Muscle layer of colon (tissue), 2 donors: ENCODE measurements around the gene SLC5A4.
"Not testable (repeated sequence)": the region's sequence is repeated elsewhere in the genome, so short reads cannot be mapped to it uniquely, and the experiment has no call there.

Experiments
- H3K27ac ChIP-seq: one replicate; pipeline ENCODE4 v1.7.0; 2013; ENCODE audit warnings: low read depth, mild to moderate bottlenecking, low read length, moderate library complexity
- H3K27me3 ChIP-seq, 2 donors: one replicate each; pipeline ENCODE4 v1.7.0; 2013; ENCODE audit warnings: low read length in 2 of 2, mild to moderate bottlenecking in 2 of 2; ENCODE audit not compliant: insufficient read depth in 2 of 2, control insufficient read depth in 1 of 2
- H3K36me3 ChIP-seq: one replicate; pipeline ENCODE4 v1.7.0; 2013; ENCODE audit warnings: mild to moderate bottlenecking, low read length; ENCODE audit not compliant: insufficient read depth
- H3K4me1 ChIP-seq: one replicate; pipeline ENCODE4 v1.7.0; 2013; ENCODE audit warnings: mild to moderate bottlenecking, low read length; ENCODE audit not compliant: insufficient read depth
- H3K4me3 ChIP-seq, 2 donors: one replicate each; pipeline ENCODE4 v1.7.0; 2013; ENCODE audit warnings: low read length in 2 of 2, low read depth in 1 of 2, mild to moderate bottlenecking in 1 of 2, moderate library complexity in 1 of 2
- H3K9ac ChIP-seq: one replicate; pipeline ENCODE4 v1.7.0; 2013; ENCODE audit warnings: low read length
- H3K9me3 ChIP-seq: one replicate; pipeline ENCODE4 v1.7.0; 2013; ENCODE audit warnings: mild to moderate bottlenecking, low read length
- donor health status: abdominal sarcoma.
- donor health status: Adenocarcinoma of cecum.

The SLC5A4 gene

GRCh38 chr22:32205974-32206773 is 49.0 kb downstream of the SLC5A4 start:
- Histone ChIP-seq H3K4me3 (no peak overlapping the region), H3K27me3 (peaks cover 0 to 24% of the 10 kb centered on the region in 2 donors)

DNA sequence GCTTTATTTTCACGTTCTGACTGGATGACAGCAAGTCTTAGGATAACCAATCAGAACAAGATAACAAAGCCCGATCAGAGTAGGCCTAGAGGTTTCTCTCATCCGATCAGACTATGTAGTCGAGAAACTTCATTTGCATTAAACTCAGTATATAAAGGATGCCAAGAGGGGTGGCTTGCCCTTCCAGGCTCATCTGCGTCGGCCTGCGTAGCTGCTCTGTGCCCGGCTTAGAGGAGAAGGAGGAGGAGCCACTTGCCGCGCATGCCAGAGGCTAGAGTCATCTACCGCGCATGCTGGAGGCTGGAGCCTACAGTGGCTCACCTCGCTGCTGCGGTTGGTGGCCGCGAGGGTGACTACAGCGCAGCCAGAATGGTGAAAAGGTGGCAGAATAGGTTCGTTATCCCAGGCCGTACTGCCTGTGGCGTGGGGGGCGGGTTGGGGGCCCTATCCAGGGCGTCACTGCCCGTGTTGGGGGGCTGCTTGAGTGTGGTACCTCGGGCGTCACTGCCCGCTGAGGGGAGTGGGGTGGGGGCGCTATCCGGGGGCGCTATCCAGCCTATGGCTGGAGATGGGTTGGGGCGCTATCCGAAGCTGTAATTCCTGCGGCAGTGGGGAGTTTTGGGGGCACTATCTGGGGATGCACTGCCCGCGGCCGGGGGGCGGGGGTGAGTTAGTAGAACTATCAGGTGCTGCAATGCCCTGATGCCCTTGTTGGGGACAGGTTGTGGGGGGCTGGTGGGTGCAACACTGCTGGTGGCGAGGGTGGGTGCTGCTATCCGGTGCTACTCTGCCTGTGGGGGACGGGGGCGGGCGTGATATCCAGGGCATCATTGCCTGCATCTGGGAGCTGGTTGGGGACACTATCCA is 50.1 kb downstream of the SLC5A4 start, which contains the start of gene RFPL2:
Gene RFPL2, minus strand, starts transcription at position 218 of the 867 bp plus-strand sequence. CDS start 2,622 bp downstream, outside the sequence.
- Histone ChIP-seq H3K27ac (no peak within 1 kb of the TSS), H3K27me3 (peaks cover 0 to 28% of the 10 kb centered on the region in 2 donors), H3K4me3 (no peak within 1 kb of the TSS), H3K4me1 (no peaks in the 10 kb centered on the region), H3K9ac (no peak within 1 kb of the TSS), H3K9me3 (no peaks in the 10 kb centered on the region), H3K36me3 (no peaks in the 10 kb centered on the region)

More at GRCh38 chr22:32205974-32206773, 49.0 kb downstream of the SLC5A4 start:
- Histone ChIP-seq H3K9ac (no peak overlapping the region), H3K4me1 (no peaks in the 10 kb centered on the region), H3K27ac (no peak overlapping the region), H3K9me3 (no peaks in the 10 kb centered on the region), H3K36me3 (no peaks in the 10 kb centered on the region)

DNA sequence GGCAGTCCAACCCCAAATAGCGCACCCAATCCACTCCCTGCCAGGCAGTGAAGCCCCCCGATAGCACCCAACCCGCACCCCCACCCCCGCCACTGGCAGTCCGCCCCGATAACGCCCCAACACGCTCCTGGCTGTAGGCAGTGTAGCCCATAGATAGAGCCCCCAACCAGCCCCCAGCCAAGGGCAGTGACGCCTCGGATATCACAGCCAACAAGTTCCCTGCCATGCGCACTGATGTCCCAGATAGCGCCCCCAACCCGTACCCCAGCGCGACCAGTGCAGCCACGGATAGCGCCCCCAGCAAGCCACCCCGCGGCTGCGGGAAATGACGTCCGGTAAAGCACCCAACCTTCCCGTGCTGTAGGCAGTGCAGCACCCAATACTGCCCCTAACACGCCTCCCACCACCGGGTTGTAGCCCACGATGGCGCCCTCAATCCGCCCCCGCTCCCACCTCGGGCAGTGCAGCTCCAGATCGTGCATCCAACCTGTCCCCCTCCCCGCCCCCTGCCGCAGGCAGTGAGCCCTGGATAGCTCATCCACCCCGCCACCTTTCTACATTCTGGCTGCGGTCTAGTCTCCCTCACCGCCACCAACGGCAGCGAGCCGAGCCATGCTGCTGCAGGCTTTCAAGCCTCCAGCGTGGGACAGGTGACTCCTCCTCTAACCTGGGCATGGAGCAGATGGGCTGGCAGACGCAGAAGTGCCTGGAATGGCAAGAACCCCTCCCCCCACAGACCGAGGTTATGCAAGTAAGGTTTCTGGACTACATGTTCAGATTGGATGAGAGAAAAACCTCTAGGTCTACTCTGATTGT is 50.9 kb downstream of the SLC5A4 start:
- H3K9me3 ChIP-seq: no peaks in the 10 kb centered on the region
- no peak overlapping the region for H3K4me3 ChIP-seq
- H3K36me3 ChIP-seq: no peaks in the 10 kb centered on the region
- H3K27me3 ChIP-seq: peaks cover 0 to 28% of the 10 kb centered on the region in 2 donors
- H3K27ac ChIP-seq: no peak overlapping the region
- no peaks in the 10 kb centered on the region for H3K4me1 ChIP-seq
- no peak overlapping the region for H3K9ac ChIP-seq

- no peaks in the 10 kb centered on the region for H3K36me3 ChIP-seq
- no peak overlapping the region for H3K27ac ChIP-seq
- H3K9me3 ChIP-seq: no peaks in the 10 kb centered on the region
- H3K4me3 ChIP-seq: no peak overlapping the region
- H3K9ac ChIP-seq: no peak overlapping the region
- H3K4me1 ChIP-seq: no peaks in the 10 kb centered on the region
- H3K27me3 ChIP-seq: peaks cover 0 to 28% of the 10 kb centered on the region in 2 donors
These were observed 51.7 kb downstream of the SLC5A4 start for GRCh38 chr22:32203181-32204039.

- Histone ChIP-seq H3K27me3 (peaks cover 0 to 28% of the 10 kb centered on the region in 2 donors), H3K4me3 (no peak overlapping the region), H3K4me1 (no peaks in the 10 kb centered on the region), H3K36me3 (no peaks in the 10 kb centered on the region), H3K9me3 (no peaks in the 10 kb centered on the region), H3K27ac (no peak overlapping the region), H3K9ac (no peak overlapping the region)
These were observed 52.5 kb downstream of the SLC5A4 start for GRCh38 chr22:32202539-32203180.

DNA sequence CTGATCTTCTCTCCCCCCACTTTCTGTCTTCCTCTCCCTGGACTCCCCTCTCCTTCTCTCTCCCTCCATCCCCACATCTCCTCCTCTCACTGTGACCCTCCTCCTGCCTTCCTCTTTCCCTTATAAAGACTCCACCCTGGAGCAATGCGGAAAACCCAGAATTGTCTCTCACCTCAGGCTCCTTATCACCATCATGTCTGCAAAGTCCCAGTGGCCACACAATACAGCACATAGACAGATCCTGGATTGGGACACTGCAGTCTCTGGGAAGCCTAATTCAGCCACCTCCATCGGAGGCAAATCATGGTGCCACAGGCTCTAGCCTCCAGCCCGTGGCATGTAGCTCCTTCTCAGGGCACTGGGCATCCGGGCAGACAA is 53.0 kb downstream of the SLC5A4 start:
- no peak overlapping the region for H3K4me3 ChIP-seq
- H3K36me3 ChIP-seq: no peaks in the 10 kb centered on the region
- H3K27ac ChIP-seq: no peak overlapping the region
- H3K27me3 ChIP-seq: peaks cover 0 to 28% of the 10 kb centered on the region in 2 donors
- H3K9me3 ChIP-seq: no peaks in the 10 kb centered on the region
- H3K4me1 ChIP-seq: no peaks in the 10 kb centered on the region
- no peak overlapping the region for H3K9ac ChIP-seq

DNA sequence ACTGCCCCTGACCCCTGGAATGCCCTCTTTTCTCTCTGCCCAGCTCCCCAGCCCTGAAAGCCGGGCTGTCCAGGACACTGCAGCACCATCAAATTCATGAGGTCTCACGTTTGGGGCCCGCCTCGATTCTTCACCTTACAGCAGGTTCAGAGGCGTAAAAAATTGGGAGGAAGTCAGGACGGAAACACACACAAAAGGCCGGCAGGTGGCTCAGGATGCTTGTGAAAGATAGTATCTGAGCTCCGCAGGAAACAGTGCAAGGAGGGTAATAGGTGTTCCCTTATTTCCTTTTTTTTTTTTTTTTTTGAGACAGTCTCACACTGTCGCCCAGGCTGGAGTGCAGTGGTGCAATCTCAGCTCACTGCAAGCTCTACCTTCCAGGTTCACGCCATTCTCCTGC is 54.4 kb downstream of the SLC5A4 start:
- Histone ChIP-seq H3K27ac (no peak overlapping the region), H3K27me3 (peaks cover 0 to 23% of the 10 kb centered on the region in 2 donors)

GRCh38 chr22:32199961-32200360 is 55.2 kb downstream of the SLC5A4 start:
- H3K4me3 ChIP-seq: no peak overlapping the region
- H3K27ac ChIP-seq: no peak overlapping the region
- H3K4me1 ChIP-seq: no peaks in the 10 kb centered on the region
- H3K9me3 ChIP-seq: no peaks in the 10 kb centered on the region
- no peak overlapping the region for H3K9ac ChIP-seq
- H3K27me3 ChIP-seq: peaks cover 0 to 23% of the 10 kb centered on the region in 2 donors
- no peaks in the 10 kb centered on the region for H3K36me3 ChIP-seq

More for the DNA sequence above, 54.4 kb downstream of the SLC5A4 start:
- no peaks in the 10 kb centered on the region for H3K4me1 ChIP-seq
- no peak overlapping the region for H3K4me3 ChIP-seq
- H3K9me3 ChIP-seq: no peaks in the 10 kb centered on the region
- no peak overlapping the region for H3K9ac ChIP-seq
- no peaks in the 10 kb centered on the region for H3K36me3 ChIP-seq

GRCh38 chr22:32199341-32199740 is 55.8 kb downstream of the SLC5A4 start:
- H3K4me3 ChIP-seq: no peak overlapping the region
- no peaks in the 10 kb centered on the region for H3K9me3 ChIP-seq
- peaks cover 0 to 21% of the 10 kb centered on the region in 2 donors for H3K27me3 ChIP-seq
- H3K36me3 ChIP-seq: no peaks in the 10 kb centered on the region
- no peak overlapping the region for H3K27ac ChIP-seq
- H3K9ac ChIP-seq: no peak overlapping the region
- H3K4me1 ChIP-seq: no peaks in the 10 kb centered on the region

DNA sequence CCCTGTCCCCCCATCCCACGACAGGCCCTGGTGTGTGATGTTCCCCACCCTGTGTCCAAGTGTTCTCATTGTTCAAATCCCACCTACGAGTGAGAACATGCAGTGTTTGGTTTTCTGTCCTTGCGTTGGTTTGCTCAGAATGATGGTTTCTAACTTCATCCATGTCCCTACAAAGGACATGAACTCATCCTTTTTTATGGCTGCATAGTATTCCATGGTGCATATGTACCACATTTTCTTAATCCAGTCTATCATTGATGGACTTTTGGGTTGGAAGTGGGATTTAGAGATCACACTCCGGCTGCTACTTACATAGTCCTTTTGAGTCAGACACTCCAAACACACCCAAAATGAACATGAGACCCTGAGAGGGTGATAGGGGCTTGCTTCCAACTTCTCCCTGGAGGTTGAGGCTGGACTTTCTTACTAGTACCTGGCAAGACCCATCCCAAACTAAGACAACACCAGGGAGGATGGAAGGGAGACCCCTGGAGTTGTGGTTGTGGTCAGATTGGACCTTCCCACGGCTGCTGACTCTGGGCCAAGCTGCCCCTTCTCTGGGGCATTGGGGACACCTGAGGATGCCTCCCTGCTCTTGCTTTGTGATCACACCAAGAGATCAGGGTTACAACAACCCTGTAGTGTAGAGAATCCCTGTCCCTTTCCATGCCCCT is 57.5 kb downstream of the SLC5A4 start:
- H3K9me3 ChIP-seq, H3K4me3 ChIP-seq, H3K4me1 ChIP-seq, H3K36me3 ChIP-seq, H3K9ac ChIP-seq, H3K27me3 ChIP-seq, H3K27ac ChIP-seq: not testable (repeated sequence)
